NCI-H1694 treated with DMSO at 0.1 percent for 48 hours (cell line): ENCODE data around the gene RAPGEF5.

Experiments
- DNase-seq: peaks from one replicate; lab custom pipeline; 2025; lab: John Stamatoyannopoulos, UW

Gene RAPGEF5

GRCh38 chr7:22378199-22378980 lies 21.4 kb upstream of the RAPGEF5 start:
- no peak for DNase-seq

DNA sequence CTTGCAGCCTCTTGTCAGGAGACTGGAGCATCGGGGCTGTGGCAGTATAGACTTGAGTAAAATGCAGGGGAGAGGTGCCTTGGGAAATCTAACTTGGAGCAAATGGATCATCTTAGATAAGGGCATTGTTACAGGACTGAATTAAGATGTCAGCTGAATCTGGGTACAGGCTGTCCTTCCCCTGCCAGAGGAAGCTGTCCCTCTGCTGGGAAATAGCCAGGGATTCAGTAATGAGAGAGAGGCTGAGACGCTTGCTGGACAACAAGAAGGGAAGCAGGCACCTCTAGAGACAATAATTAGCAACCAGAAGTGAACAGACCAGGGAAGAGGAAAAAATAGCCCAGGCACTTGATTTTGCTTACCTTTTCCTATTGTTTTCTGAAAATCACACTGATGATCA lies 20.7 kb upstream of the RAPGEF5 start:
- no peak for DNase-seq

DNA sequence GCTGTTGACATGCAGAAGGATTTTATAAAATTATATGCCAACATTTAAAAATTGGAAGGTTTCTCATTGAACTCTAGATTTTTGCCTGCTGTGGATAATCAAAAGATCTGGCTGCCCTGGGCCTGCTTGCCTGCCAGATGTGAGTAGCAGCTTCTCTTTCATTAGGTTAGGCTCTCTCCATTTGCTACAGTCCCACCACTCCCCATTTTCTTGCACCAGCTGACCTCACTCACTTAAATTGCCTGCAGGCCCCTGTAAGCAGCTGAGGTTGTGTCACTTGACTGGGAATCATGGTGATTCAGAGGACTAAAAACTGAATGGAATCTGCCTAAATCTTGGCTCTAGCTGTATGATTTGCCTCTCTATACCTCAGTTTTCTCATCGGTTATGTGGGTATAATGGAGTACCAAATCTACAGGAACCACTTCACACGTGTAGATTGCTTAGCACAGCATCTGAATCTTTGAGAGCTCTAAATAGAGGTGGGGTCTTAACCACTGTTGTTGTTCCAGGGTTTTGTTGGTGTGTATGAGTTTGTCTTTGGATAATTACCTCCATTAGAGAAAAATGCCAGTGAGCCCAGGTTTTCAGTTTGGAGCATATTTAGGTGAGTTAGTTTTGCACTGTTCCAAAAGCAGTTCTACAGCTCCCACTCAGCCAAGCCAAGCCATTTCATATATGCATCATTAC lies 18.6 kb upstream of the RAPGEF5 start:
- DNase-seq: no peak

DNA sequence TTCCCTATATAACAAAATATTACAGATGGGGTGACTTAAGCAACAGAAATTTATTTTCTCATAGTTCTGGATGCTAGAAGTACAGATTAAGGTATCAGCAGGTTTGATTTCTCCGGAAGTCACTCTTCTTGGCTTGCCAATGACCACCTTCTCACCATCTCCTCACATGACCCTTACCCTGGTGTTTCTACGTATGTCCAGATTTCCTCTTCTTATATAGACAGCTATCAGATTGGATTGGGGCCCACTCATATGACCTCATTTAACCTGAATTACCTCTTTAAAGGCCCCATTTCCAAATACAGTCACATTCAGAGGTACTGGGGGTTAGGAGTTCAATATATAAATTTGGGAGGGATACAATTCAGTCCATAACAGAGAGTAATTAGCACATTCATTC lies 17.0 kb upstream of the RAPGEF5 start:
- no peak for DNase-seq

DNA sequence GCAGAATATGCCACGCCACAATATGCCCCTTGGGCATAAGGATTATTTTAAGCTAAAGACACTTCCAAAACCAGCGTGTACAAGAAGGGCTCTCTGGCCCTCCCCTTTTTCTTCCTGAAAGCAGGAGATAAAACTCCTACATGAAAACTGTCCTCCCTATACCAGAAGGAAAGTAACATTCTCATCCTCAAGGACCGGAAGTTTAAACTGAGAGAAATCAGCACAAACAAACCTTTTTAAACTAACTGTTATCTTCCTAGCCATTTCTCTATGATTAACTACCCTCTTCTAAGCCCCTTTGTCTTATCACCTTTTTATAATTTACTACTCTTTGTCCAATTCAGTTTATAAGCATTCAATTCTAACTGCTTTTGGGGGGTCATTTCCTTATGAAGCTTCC lies 16.4 kb upstream of the RAPGEF5 start:
- no peak for DNase-seq

DNA sequence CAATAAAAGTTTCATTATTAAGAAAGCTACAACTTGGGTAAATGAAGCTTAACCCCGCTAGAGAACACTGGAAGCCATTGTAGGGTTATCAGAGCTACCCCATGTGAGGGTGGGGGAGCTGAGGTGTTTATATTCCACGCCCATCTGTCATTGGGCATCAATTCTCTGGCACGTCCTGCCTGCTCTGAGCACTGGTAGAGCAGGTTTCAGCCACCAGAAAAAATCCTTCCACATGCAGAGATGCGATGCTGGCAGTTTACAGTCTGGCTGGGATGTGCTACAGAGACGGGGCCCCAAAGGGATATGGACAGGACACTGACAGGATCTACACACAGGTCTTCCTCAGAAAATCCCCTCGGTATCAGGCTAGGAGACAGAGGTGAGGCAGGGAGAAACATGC lies 15.9 kb upstream of the RAPGEF5 start:
- no peak for DNase-seq

- no peak for DNase-seq
Observed at GRCh38 chr7:22371878-22372277, 14.9 kb upstream of the RAPGEF5 start.

DNA sequence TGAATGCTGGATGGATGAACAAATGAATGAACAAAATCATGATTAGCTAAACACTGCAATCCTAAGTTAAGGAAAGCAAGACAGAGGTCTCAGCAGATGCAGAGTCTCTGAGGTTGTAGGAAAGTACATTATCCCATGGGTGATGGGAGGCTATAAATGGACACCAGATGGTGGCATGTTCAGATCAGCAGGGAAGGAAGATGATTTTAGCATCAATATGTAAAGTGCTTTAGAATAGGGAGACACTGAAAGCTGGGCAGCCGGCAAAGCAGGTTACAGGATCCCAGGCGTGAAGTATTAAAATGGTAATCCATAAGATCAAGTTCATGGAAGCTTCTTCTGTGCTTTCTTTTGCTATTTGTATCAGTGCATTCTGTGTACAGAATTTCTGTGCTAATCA lies 7.9 kb upstream of the RAPGEF5 start:
- DNase-seq: peak; percentile 88

DNA sequence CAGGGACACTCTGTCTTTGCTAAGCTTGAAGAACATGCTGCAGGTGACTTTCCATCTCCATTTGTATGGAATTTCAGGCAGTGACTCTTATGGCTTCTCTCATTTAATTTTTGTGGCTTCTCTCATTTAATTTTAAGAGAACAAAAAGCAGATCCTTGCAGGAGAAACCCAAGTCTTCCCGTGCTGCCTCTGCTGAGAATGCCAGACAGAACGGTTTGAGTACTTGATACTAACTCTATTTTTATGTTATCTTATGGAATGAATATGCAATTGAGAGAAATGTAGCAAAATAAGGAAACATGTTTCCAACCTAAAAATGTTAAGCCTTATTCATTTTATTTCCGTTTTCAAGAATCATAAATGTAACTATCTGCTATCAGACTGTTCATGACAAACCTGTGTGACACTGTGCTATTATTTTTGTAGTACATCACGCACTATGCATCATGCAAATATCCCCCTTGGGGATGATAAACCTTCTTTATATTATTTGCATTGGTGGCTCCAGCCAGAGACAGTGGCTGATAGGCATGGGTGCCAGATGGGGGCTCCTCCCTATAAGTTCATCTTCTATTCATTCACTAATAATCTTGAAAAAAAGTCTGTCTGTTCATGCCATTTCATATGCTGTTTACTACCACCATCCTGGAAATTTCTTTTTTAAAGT lies 6.9 kb upstream of the RAPGEF5 start:
- DNase-seq: peak; percentile 68

DNA sequence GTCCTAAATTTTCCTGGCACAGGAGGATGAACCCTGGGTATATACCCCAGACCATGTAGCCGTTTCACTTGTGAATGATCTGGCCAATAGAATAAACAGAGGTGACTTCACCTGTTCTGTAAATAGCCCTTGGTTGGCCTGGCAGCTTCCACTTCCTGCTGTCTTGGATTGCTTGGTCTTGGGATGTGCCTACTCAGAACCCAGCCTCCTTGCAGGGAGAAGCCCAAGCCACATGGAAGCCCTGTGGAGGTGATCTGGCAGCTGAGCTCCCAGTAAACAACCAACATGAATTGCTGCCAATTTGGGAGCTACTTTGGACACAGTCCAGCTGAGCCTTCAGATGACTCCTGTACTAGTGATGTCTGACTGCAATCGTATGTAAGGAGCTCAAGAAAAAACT lies 4.8 kb upstream of the RAPGEF5 start:
- peak; percentile 76 for DNase-seq

- no peak for DNase-seq
Observed at GRCh38 chr7:22361320-22361719, 4.4 kb upstream of the RAPGEF5 start.

DNA sequence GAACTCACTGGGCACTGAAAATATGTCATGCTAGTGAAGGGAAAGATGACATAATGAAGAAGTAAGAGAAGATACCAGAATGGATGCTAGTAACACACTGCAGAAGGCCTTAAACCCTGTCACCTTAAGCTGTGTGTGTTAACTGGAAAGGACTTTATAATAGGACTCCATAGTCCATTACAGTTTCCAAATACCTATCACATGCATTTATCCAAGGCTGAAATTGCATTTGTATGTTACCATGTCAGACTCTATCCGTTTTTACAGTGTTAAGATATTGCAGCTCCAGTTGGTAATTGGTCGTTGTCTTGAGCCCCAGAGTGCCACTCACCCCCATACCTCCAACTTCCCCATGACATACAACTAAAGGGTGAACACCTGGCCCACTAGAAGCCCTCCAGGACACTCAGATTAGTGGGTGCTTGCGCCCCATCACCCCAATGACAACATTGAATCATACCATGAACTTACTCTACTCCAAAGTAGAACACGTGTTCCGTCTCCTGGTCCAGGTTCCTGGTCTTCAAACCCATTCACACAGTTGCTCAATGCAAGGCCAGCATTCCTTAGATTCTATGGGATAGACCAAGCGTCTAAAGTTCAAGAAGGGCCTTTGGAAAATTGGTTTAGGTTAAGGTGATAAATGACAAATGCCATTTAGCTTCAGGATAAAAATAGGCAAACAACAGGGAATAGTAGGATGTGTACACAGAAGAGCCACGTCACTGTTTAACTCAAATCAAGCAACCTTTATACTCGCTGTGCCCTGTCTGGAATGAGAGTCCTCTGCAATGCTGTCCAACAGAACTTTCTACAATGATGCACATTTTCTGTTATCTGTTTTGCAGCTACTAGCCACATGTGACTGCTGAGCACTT lies 2.1 kb upstream of the RAPGEF5 start:
- no peak for DNase-seq

DNA sequence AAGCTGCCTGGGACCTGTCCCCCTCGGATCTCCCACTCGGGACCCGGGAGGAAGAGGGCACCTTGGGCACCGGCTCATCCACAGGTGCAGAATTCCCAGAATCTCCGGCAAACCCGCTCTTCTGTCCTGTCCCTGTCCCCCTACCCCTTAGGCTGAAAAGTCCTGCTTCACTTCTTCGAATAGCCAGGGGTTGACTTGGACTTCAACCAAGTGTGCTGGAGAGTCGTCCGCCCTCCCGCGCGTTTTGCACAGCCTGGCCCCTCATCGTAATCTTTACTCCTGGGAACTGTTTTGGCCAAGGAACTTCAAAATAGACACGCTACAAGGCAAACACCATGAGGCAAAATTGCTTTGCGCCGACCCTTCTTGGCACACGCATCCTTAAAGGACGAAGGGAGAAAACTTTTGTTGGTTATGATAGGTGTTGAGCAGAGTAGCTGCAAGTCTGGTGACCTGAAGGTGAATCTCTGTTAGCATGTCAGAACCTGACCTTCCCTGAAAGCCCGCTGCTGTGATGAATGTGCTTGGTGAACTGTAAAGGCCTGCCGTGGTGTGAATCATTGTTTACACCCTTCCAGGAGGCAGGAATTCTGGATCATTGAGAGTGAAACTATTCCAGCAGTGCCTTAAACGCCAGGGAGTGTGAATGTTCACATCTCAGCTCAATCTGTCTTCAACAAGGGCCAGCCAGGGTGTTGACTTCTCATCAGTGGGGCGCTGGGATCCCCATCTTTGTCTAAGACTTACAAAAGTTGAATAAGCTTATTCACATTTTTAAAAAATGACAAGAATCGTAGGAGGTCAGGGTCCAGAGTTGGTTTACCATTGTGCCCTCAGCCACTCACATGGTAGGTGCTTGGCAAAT lies 589 bp upstream of the RAPGEF5 start:
- no peak for DNase-seq

DNA sequence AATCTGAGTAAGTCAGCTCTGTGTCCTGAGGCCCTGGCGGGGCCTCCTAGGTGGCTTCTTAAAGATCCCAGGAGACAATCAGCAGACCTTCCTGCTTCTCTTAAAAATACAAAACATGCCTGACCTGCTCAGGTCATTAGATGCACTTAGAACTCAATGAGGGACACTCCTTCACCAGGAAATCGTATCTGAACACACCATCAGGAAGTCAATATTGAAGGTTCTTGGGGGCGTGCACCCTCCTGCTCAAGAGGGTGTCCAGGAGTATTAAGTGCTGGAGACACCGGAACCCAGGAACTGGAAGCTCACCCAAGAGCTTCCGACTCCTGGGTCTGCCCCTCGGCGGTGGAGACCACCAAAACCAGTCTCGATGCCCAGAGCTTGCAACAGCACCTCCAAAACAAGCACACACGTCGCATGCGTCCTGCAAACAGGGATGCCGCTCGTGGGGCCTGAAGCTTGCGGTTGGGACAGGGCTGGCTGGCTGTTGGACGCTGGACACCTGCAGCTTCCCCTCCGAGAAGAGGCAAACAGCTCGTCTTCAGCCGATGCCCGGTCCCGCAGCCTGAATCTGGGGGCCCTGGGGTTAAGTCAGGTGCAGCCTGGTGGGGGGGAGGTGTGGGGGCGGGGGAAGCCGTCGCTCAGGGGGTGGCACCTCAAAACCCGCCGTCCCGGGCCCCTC lies 803 bp downstream of the RAPGEF5 start:
- DNase-seq: no peak

GRCh38 chr7:22355620-22356009 lies 1.3 kb downstream of the RAPGEF5 start:
- no peak for DNase-seq

GRCh38 chr7:22354462-22354861 lies 2.5 kb downstream of the RAPGEF5 start:
- DNase-seq: no peak

DNA sequence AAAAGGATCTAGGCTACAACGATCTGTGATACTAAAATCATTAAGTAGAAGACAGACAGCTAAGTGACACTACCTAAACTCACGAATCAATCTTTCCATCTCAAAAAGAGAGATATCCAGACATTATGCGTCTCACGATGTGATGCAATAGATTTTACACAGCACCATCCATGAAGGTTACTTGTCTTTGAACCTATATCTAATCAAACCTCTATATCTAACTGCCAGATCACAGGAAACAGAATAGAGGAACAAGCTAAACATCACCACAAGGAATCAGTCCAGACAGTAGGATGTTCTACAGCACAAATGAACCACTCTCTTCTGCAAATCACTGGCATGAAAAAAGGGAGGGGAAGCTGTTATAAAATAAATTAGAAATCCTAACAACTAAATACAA lies 4.1 kb downstream of the RAPGEF5 start:
- no peak for DNase-seq

DNA sequence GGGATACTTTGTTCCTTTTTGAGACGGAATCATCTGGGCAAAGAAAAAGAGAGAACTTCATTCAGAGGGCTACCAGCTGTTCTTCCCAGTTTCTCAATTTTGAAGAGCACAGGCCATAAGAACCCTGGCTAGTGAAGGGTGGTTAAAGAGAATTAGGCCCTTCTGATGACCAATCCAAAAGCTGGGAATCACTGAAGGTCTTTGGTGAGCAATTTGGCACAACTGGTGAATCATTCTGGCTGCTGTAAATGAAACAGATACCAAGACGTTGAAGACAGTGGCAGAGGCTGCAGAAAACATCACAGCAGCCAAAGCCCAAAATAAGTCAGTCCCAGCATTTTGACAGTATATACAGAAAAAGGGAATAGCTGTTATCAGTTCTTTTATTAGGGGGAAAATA lies 5.1 kb downstream of the RAPGEF5 start:
- no peak for DNase-seq

DNA sequence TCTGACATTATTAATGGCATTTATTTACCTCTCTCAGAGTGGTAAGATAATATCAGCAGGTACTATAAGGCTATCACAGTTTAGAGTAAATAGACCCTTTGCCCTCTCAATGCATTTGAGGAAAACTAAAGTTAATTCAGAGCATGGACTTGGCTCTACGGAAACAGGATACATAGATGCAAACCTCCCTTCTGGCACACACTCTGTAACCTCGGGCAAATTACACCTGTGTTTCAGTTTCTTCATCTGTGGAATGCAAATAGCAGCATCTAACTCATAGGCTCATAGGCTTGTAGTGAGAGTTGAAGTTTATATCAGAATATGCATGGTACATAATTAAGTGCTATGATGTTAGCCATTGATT lies 5.6 kb downstream of the RAPGEF5 start:
- no peak for DNase-seq

GRCh38 chr7:22350466-22351328 lies 6.3 kb downstream of the RAPGEF5 start:
- no peak for DNase-seq
